SU-DHL-6 (cell line): ENCODE results near the gene CERS6.

ENCODE experiments used
- CTCF ChIP-seq: fragments of 200-600 bp; sonication (generic); IDR thresholded peaks from one replicate; pipeline ENCODE4 v1.5.1; 2017; ENCODE audit warnings: antibody characterized with exemption, mild to moderate bottlenecking, low read length, moderate library complexity; ENCODE audit not compliant: insufficient read depth, poor library complexity, severe bottlenecking
- EZH2phosphoT487 ChIP-seq: fragments of 200-600 bp; sonication (generic), shearing (Covaris generic); conservative IDR thresholded peaks from 2 replicates; pipeline ENCODE4 v1.6.1; 2018; ENCODE audit warnings: mild to moderate bottlenecking, antibody characterized with exemption, low read length, moderate library complexity, mixed read lengths

GRCh38 chr2:168574856-168575630, 119.0 kb downstream of the CERS6 start:
- TF ChIP-seq CTCF (no peak), EZH2phosphoT487 (no peak)
